ENCODE measurements around the gene ATP6V0E2.
A peak's percentile ranks its signal among the peaks of the same experiment; 100 is the strongest.
"Not testable (repeated sequence)": the region's sequence is repeated elsewhere in the genome, so short reads cannot be mapped to it uniquely, and the experiment has no call there.

ATP6V0E2 gene

GRCh38 chr7:149907776-149908376 lies 34.1 kb downstream of the ATP6V0E2 start:
- DNase-seq (ENCODE audit: extremely low spot score, insufficient read length, low read depth) = not testable (repeated sequence)
- peak; percentile 56 for FAIRE-seq

- FAIRE-seq; DNase-seq (ENCODE audit: extremely low spot score, insufficient read length, low read depth): not testable (repeated sequence)
These were observed 36.5 kb downstream of the ATP6V0E2 start for GRCh38 chr7:149910219-149910618.

GRCh38 chr7:149912126-149912525 lies 38.4 kb downstream of the ATP6V0E2 start:
- not testable (repeated sequence) for DNase-seq (ENCODE audit: extremely low spot score, insufficient read length, low read depth)

GRCh38 chr7:149926414-149926813 lies 52.6 kb downstream of the ATP6V0E2 start:
- DNase-seq (ENCODE audit: extremely low spot score, insufficient read length, low read depth); FAIRE-seq: not testable (repeated sequence)

More at GRCh38 chr7:149912126-149912525, 38.4 kb downstream of the ATP6V0E2 start:
- not testable (repeated sequence) for FAIRE-seq

All from GM18507 (cell line).